ENCODE data around the gene LRIG1.

Gene LRIG1

GRCh38 chr3:66442254-66443117 is 58.3 kb downstream of the LRIG1 start:
- no peak for DNase-seq (ENCODE audit: extremely low read depth, low read depth)
- TF ChIP-seq CTCF (IDR thresholded peaks at IDR 0.05; ENCODE audit: low read depth, low read length): no peak

- DNase-seq (ENCODE audit: extremely low read depth, low read depth): no peak
- no peak for TF ChIP-seq CTCF (IDR thresholded peaks at IDR 0.05; ENCODE audit: low read depth, low read length)
Observed at GRCh38 chr3:66441692-66442091, 59.1 kb downstream of the LRIG1 start.

DNA sequence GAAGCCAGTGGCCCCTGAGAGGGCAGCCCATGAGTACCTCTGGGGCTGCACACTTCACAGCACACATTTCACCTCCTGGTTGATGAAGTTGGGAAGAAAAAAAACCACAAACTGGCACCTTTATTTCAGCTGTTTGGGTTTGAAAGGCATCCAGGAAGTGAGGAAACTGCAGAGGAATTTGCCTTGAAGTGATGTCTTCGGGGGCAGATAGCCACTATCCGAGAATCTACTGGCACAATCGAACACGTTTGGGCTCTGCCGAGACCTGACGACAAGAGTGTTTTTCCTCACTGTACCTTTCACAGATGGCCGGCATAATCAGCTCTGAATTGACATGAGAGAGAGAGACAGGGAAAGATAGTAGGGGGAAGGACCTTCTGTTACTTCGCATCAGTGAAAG is 59.7 kb downstream of the LRIG1 start:
- no peak for TF ChIP-seq CTCF (IDR thresholded peaks at IDR 0.05; ENCODE audit: low read depth, low read length)
- DNase-seq (ENCODE audit: extremely low read depth, low read depth): no peak

DNA sequence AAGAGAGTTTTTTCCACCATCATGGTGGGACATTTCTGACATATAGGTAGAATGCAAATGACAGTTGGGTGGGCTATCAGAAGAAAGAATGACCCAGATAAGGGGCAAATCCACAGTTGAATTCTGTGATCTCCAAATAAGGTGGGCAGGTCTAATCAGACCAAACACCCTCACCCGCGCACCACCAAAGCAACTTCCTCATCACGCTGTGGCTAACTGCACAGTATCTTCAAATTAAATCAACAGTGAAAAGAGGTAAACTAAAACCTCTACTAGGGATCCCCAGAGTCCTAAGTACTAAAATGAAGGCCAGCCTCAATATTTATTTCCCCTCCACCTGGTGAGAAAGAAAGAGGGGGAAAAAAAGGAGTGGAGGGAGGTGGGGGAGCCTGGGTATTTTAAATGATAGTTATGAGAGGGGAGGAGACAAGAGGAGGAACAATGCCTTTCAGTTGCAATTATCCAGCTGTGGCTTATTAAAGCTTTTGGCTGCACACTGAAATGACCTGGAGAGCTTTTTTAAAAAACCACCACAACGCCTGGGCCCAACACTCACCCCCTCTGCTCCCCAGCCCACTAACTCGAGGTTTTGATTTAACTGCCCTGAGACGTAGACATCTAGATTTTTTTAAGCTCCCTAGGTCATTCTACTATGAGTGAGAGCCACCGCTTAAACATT is 61.0 kb downstream of the LRIG1 start:
- no peak for DNase-seq (ENCODE audit: extremely low read depth, low read depth)

GRCh38 chr3:66438046-66438445 is 62.8 kb downstream of the LRIG1 start:
- TF ChIP-seq CTCF (IDR thresholded peaks at IDR 0.05; ENCODE audit: low read depth, low read length): no peak
- DNase-seq (ENCODE audit: extremely low read depth, low read depth): no peak

More for the DNA sequence above, 61.0 kb downstream of the LRIG1 start:
- no peak for TF ChIP-seq CTCF (IDR thresholded peaks at IDR 0.05; ENCODE audit: low read depth, low read length)

- no peak for DNase-seq (ENCODE audit: extremely low read depth, low read depth)
- TF ChIP-seq CTCF (IDR thresholded peaks at IDR 0.05; ENCODE audit: low read depth, low read length): no peak
Observed at GRCh38 chr3:66437341-66437929, 63.4 kb downstream of the LRIG1 start.

DNA sequence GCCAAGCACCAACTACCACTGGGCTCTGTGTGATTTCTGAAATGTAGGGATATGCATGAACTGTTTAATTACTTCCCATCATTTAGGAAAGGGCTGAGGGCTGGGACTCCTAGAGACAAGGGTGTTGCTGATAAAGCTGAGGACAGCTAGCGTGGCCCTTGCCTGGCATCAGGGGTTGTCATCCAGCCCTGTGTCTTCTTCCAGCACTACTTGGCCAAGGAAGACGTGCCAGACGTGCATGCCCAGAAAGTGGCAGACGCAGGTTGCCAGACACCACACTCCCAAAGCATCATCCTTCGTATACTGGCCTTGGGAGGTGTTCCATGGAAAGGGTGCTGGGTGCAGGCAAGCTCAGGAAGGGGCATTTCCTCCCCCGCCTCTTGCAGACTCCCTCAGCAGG is 64.8 kb downstream of the LRIG1 start:
- no peak for DNase-seq (ENCODE audit: extremely low read depth, low read depth)
- TF ChIP-seq CTCF (IDR thresholded peaks at IDR 0.05; ENCODE audit: low read depth, low read length): no peak
